OCI-LY7 (cell line): ENCODE results near the gene NME3. TPM values are rescaled to one million over a fixed set of nuclear protein-coding genes. Genes with fewer than 3 reads are reported as not detected.

ENCODE experiments used
- BruUV-seq: library from RNA; stranded (reverse); fragments of 400-500 nt; replicated peaks from 2 replicates; lab custom pipeline; 2021; lab: Mats Ljungman, UMichigan
- CTCF ChIA-PET: fragments of 300-600 bp; sonication (Branson Sonifier 250); formaldehyde crosslinking; loops from one replicate; lab custom pipeline; 2022; ENCODE audit warnings: antibody characterized with exemption; ENCODE audit not compliant: unreplicated experiment; lab: Charles Lee
- POLR2A ChIA-PET: fragments of 300-600 bp; sonication (Branson Sonifier 250); formaldehyde crosslinking; loops from one replicate; lab custom pipeline; 2022; ENCODE audit warnings: antibody characterized with exemption; lab: Charles Lee
- DNase-seq: peaks from one replicate; pipeline ENCODE4 v3.0.0-alpha.2; 2015; ENCODE audit warnings: low spot score
- H2AFZ ChIP-seq: fragments of 200-600 bp; sonication (generic), shearing (Covaris generic); 2 replicates; pipeline ENCODE4 v1.6.1; 2014; ENCODE audit warnings: mild to moderate bottlenecking, antibody characterized with exemption, low read length, moderate library complexity
- H3K27ac ChIP-seq: fragments of 200-600 bp; sonication (generic); 2 replicates; pipeline ENCODE4 v1.5.1; 2014; ENCODE audit warnings: mixed run types, low read depth, mild to moderate bottlenecking, moderate library complexity, low read length, inconsistent platforms; ENCODE audit not compliant: poor library complexity, severe bottlenecking
- H3K36me3 ChIP-seq: fragments of 200-600 bp; sonication (generic); 2 replicates; pipeline ENCODE4 v1.6.1; 2014; ENCODE audit warnings: mild to moderate bottlenecking, antibody characterized with exemption, low read length, moderate library complexity, mixed read lengths; ENCODE audit not compliant: insufficient read depth
- H3K4me1 ChIP-seq: fragments of 200-600 bp; sonication (generic); 2 replicates; pipeline ENCODE4 v1.5.1; 2014; ENCODE audit warnings: mild to moderate bottlenecking, low read length; ENCODE audit not compliant: insufficient read depth, poor library complexity, severe bottlenecking
- H3K4me2 ChIP-seq: fragments of 200-600 bp; sonication (generic); 2 replicates; pipeline ENCODE4 v1.6.1; 2014; ENCODE audit warnings: mild to moderate bottlenecking, low read length
- H3K4me3 ChIP-seq: fragments of 200-600 bp; sonication (generic); 2 replicates; pipeline ENCODE4 v1.5.1; 2014; ENCODE audit warnings: mild to moderate bottlenecking, low read depth, low read length; ENCODE audit not compliant: poor library complexity, severe bottlenecking
- H3K79me2 ChIP-seq: fragments of 200-600 bp; sonication (generic); 2 replicates; pipeline ENCODE4 v1.6.1; 2016; ENCODE audit warnings: low read depth, mild to moderate bottlenecking, low read length, moderate library complexity, mixed read lengths; ENCODE audit not compliant: insufficient read depth
- H3K9me2 ChIP-seq: fragments of 200-600 bp; sonication (generic); 2 replicates; pipeline ENCODE4 v1.6.1; 2016; ENCODE audit warnings: mild to moderate bottlenecking, low read length, mixed read lengths; ENCODE audit not compliant: insufficient read depth
- H3K9me3 ChIP-seq: fragments of 200-600 bp; sonication (generic); 2 replicates; pipeline ENCODE4 v1.6.1; 2014; ENCODE audit warnings: mild to moderate bottlenecking, mixed run types, low read length, mixed read lengths
- H4K20me1 ChIP-seq: fragments of 200-600 bp; sonication (generic); 2 replicates; pipeline ENCODE4 v1.6.1; 2014; ENCODE audit warnings: mild to moderate bottlenecking, antibody characterized with exemption, low read length, moderate library complexity, mixed read lengths; ENCODE audit not compliant: insufficient read depth
- EZH2phosphoT487 ChIP-seq: fragments of 200-600 bp; sonication (generic); IDR thresholded peaks from 2 replicates; pipeline ENCODE4 v1.6.1; 2018; ENCODE audit warnings: low read depth, borderline replicate concordance, mild to moderate bottlenecking, mixed run types, antibody characterized with exemption, low read length, moderate library complexity, mixed read lengths
- intact Hi-C: fragments of 100-400 bp; cut with micrococcal nuclease; formaldehyde crosslinking; loops from one replicate; pipeline ENCODE4 v1.10.0; 2022; ENCODE audit not compliant: unreplicated experiment
- total RNA-seq, 2 experiments: library from RNA; depleted of rRNA in 1 of 2; stranded (reverse); fragments of >200 nt in 1 of 2; shearing (Covaris generic) in 1 of 2; gene quantifications; 2 replicates each; pipeline ENCODE4 v1.2.3, GENCODE V29; 2014 to 2022
- TF ChIP-seq, protein P1 (sequence below): fragments of 200-600 bp; sonication (generic); conservative IDR thresholded peaks from 2 replicates; pipeline ENCODE4 v1.5.1; 2014; ENCODE audit warnings: mild to moderate bottlenecking, antibody characterized with exemption, low read length, moderate library complexity, mixed read lengths

The NME3 gene
- total RNA-seq, 2 experiments from 2014 or later = 34.8 to 54.5 TPM

DNA sequence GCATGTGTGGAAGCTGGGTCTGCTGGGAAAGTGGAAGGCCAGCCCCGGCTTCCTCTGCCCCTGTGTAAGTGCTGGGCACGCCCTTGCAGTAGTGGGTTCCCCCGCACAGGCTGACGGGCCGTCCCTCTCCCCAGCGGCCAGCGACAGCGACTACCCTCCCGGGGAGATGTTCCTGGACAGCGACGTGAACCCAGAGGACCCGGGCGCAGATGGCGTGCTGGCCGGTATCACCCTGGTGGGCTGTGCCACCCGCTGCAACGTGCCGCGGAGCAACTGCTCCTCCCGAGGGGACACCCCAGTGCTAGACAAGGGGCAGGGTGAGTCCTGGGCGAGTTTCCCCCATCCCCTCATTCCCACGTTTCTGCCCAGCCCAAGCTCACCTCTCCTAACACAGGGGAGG, 5.5 kb downstream of the NME3 start:
- H3K9me3 ChIP-seq = no peaks in the 10 kb centered on the region
- intact Hi-C loops = no loop called here
- H3K27ac ChIP-seq = no peak overlapping the region
- TF ChIP-seq, protein P1, sequence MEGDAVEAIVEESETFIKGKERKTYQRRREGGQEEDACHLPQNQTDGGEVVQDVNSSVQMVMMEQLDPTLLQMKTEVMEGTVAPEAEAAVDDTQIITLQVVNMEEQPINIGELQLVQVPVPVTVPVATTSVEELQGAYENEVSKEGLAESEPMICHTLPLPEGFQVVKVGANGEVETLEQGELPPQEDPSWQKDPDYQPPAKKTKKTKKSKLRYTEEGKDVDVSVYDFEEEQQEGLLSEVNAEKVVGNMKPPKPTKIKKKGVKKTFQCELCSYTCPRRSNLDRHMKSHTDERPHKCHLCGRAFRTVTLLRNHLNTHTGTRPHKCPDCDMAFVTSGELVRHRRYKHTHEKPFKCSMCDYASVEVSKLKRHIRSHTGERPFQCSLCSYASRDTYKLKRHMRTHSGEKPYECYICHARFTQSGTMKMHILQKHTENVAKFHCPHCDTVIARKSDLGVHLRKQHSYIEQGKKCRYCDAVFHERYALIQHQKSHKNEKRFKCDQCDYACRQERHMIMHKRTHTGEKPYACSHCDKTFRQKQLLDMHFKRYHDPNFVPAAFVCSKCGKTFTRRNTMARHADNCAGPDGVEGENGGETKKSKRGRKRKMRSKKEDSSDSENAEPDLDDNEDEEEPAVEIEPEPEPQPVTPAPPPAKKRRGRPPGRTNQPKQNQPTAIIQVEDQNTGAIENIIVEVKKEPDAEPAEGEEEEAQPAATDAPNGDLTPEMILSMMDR = no peak
- TF ChIP-seq EZH2phosphoT487 = no peak
- H4K20me1 ChIP-seq = no peaks in the 10 kb centered on the region
- no peak overlapping the region for H2AFZ ChIP-seq
- CTCF ChIA-PET = no interaction called here
- no peaks in the 10 kb centered on the region for H3K9me2 ChIP-seq
- H3K4me1 ChIP-seq = peaks cover 9% of the 10 kb centered on the region
- peaks cover 65% of the 10 kb centered on the region for H3K36me3 ChIP-seq
- DNase-seq = no peak
- no peak overlapping the region for H3K4me3 ChIP-seq
- H3K79me2 ChIP-seq = no peaks in the 10 kb centered on the region
- POLR2A ChIA-PET = no interaction called here
- no peak overlapping the region for H3K4me2 ChIP-seq
- no TSS peak for BruUV-seq

DNA sequence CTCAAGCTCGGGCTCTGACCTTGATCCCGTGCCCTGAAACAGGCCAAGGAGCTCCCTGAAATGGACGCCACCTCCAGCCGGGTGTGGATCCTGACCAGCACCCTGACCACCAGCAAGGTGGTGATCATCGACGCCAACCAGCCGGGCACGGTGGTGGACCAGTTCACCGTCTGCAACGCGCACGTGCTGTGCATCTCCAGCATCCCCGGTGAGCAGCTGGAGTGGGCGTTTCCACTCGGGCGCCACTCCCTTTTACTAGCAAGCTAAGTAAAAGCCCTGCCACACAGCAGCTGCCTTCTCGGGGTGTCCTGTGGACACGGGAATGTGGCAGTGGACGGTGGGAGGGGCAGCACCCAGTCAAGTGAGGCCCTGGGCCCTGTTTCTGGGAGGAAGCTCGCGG, 6.4 kb downstream of the NME3 start:
- Histone ChIP-seq H2AFZ (no peak overlapping the region), H3K36me3 (peaks cover 62% of the 10 kb centered on the region), H3K4me2 (no peak overlapping the region)

More for the DNA sequence above, 6.4 kb downstream of the NME3 start:
- BruUV-seq = no TSS peak
- Histone ChIP-seq H3K79me2 (no peaks in the 10 kb centered on the region), H3K4me3 (no peak overlapping the region), H3K27ac (no peak overlapping the region), H3K4me1 (peaks cover under 1% of the 10 kb centered on the region), H4K20me1 (no peaks in the 10 kb centered on the region), H3K9me2 (no peaks in the 10 kb centered on the region), H3K9me3 (no peaks in the 10 kb centered on the region)
- intact Hi-C loops = no loop called here
- ChIA-PET CTCF (no interaction called here), POLR2A (no interaction called here)
- no peak for TF ChIP-seq EZH2phosphoT487
- TF ChIP-seq, protein P1 = no peak
- DNase-seq = no peak
